Vagina (tissue), 2 donors: ENCODE data around the gene ST3GAL5. TPM values are rescaled to one million over a fixed set of nuclear protein-coding genes. Genes with fewer than 3 reads are reported as not detected.

Source experiments
- DNase-seq, 2 donors: peaks; one replicate each; pipeline ENCODE4 v3.0.0-alpha.2; 2017; ENCODE audit errors: extremely low spot score in 2 of 2
- H3K27ac ChIP-seq: fragments of 200-600 bp; sonication (generic); one replicate; pipeline ENCODE4 v1.5.1; 2019
- H3K27me3 ChIP-seq: fragments of 200-600 bp; sonication (generic); one replicate; pipeline ENCODE4 v1.5.1; 2019
- H3K36me3 ChIP-seq, 2 donors: fragments of 200-600 bp; sonication (generic); one replicate each; pipeline ENCODE4 v1.5.1; 2017 to 2019
- H3K4me1 ChIP-seq: fragments of 200-600 bp; sonication (generic); one replicate; pipeline ENCODE4 v1.5.1; 2019
- H3K4me3 ChIP-seq, 2 donors: fragments of 200-600 bp; sonication (generic); 1 replicate in 1 of 2; 2 replicates in 1 of 2; pipeline ENCODE4 v1.5.1; 2016 to 2019
- H3K9me3 ChIP-seq: fragments of 200-600 bp; sonication (generic); one replicate; pipeline ENCODE4 v1.5.1; 2019
- CTCF ChIP-seq, 3 experiments: fragments of 450-650 bp in 2 of 3; fragments of 200-600 bp in 1 of 3; sonication (generic) in 1 of 3; IDR thresholded peaks; one replicate each; pipeline ENCODE4 v1.5.1; 2017 to 2019; ENCODE audit warnings: antibody characterized with exemption in 3 of 3, mild to moderate bottlenecking in 2 of 3, moderate library complexity in 2 of 3
- POLR2A ChIP-seq, 2 donors: fragments of 450-650 bp; IDR thresholded peaks; one replicate each; pipeline ENCODE4 v1.6.1; 2017; ENCODE audit warnings: antibody characterized with exemption in 2 of 2, mild to moderate bottlenecking in 2 of 2, moderate library complexity in 2 of 2
- POLR2AphosphoS5 ChIP-seq, 2 donors: sonication (generic); formaldehyde crosslinking; IDR thresholded peaks; one replicate each; pipeline ENCODE4 v1.9.0; 2017; ENCODE audit warnings: antibody characterized with exemption in 2 of 2, mild to moderate bottlenecking in 2 of 2, low read depth in 1 of 2; ENCODE audit not compliant: insufficient read depth in 1 of 2
- intact Hi-C: fragments of 100-400 bp; cut with DNase I; formaldehyde crosslinking; loops from one replicate; pipeline ENCODE4 v1.15.1; 2023
- total RNA-seq: library from RNA; depleted of rRNA; stranded (reverse); fragments of >200 nt; gene quantifications from one replicate; pipeline ENCODE4 v1.2.3, GENCODE V29; 2016

ST3GAL5 gene
- total RNA-seq, 1 donor from 2014 or later: 16.2 TPM

- peaks cover 55% of the 10 kb centered on the region for H3K4me1 ChIP-seq
- no peak overlapping the region for H3K4me3 ChIP-seq
- H3K9me3 ChIP-seq: no peaks in the 10 kb centered on the region
- intact Hi-C loops: loop anchor here (5.0 kb wide), 2 partner anchors 38 to 53 kb away; partner anchors contain the start of gene ATOH8
- no peak for TF ChIP-seq CTCF (IDR thresholded peaks at IDR 0.05)
- TF ChIP-seq POLR2AphosphoS5 (IDR thresholded peaks at IDR 0.05; ENCODE audit: insufficient read depth in 1 of 2, low read depth in 1 of 2): no peak
- no peak for TF ChIP-seq POLR2A (IDR thresholded peaks at IDR 0.05)
- peaks cover 0 to 16% of the 10 kb centered on the region in 2 donors for H3K36me3 ChIP-seq
- no peak for DNase-seq
- H3K27me3 ChIP-seq: no peaks in the 10 kb centered on the region
- H3K27ac ChIP-seq: no peak overlapping the region
Observed at GRCh38 chr2:85790032-85790431, 98.8 kb downstream of the ST3GAL5 start.

GRCh38 chr2:85789271-85789670 is 99.5 kb downstream of the ST3GAL5 start:
- intact Hi-C loops: no loop called here
- Histone ChIP-seq H3K27ac (no peak overlapping the region), H3K4me1 (peaks cover 55% of the 10 kb centered on the region), H3K27me3 (no peaks in the 10 kb centered on the region), H3K4me3 (no peak overlapping the region), H3K9me3 (no peaks in the 10 kb centered on the region), H3K36me3 (peaks cover 0 to 16% of the 10 kb centered on the region in 2 donors)
- DNase-seq: no peak
- no peak for TF ChIP-seq POLR2A (IDR thresholded peaks at IDR 0.05)
- no peak for TF ChIP-seq CTCF (IDR thresholded peaks at IDR 0.05)
- no peak for TF ChIP-seq POLR2AphosphoS5 (IDR thresholded peaks at IDR 0.05; ENCODE audit: insufficient read depth in 1 of 2, low read depth in 1 of 2)

- Histone ChIP-seq H3K4me1 (peaks cover 49% of the 10 kb centered on the region), H3K4me3 (no peak overlapping the region), H3K9me3 (no peaks in the 10 kb centered on the region), H3K27ac (no peak overlapping the region), H3K27me3 (no peaks in the 10 kb centered on the region), H3K36me3 (peaks cover 0 to 16% of the 10 kb centered on the region in 2 donors)
- no peak for DNase-seq
- intact Hi-C loops: no loop called here
- no peak for TF ChIP-seq POLR2A (IDR thresholded peaks at IDR 0.05)
- TF ChIP-seq POLR2AphosphoS5 (IDR thresholded peaks at IDR 0.05; ENCODE audit: insufficient read depth in 1 of 2, low read depth in 1 of 2): no peak
- TF ChIP-seq CTCF (IDR thresholded peaks at IDR 0.05): no peak
Observed at GRCh38 chr2:85788603-85789002, 100.2 kb downstream of the ST3GAL5 start.

GRCh38 chr2:85787981-85788340 is 100.8 kb downstream of the ST3GAL5 start:
- H3K9me3 ChIP-seq: no peaks in the 10 kb centered on the region
- no peak overlapping the region for H3K27ac ChIP-seq
- TF ChIP-seq POLR2A (IDR thresholded peaks at IDR 0.05) (no peak), POLR2AphosphoS5 (IDR thresholded peaks at IDR 0.05; ENCODE audit: insufficient read depth in 1 of 2, low read depth in 1 of 2) (no peak), CTCF (IDR thresholded peaks at IDR 0.05) (no peak)
- peaks cover 46% of the 10 kb centered on the region for H3K4me1 ChIP-seq
- no peak for DNase-seq
- H3K4me3 ChIP-seq: no peak overlapping the region
- H3K36me3 ChIP-seq: peaks cover 0 to 16% of the 10 kb centered on the region in 2 donors
- no peaks in the 10 kb centered on the region for H3K27me3 ChIP-seq
- intact Hi-C loops: no loop called here

GRCh38 chr2:85787282-85787980 is 101.4 kb downstream of the ST3GAL5 start:
- TF ChIP-seq POLR2A (IDR thresholded peaks at IDR 0.05): no peak
- no peak for TF ChIP-seq POLR2AphosphoS5 (IDR thresholded peaks at IDR 0.05; ENCODE audit: insufficient read depth in 1 of 2, low read depth in 1 of 2)
- TF ChIP-seq CTCF (IDR thresholded peaks at IDR 0.05): no peak
- H3K27ac ChIP-seq: no peak overlapping the region
- intact Hi-C loops: no loop called here
- H3K4me1 ChIP-seq: peaks cover 41% of the 10 kb centered on the region
- DNase-seq: no peak
- H3K9me3 ChIP-seq: no peaks in the 10 kb centered on the region
- H3K36me3 ChIP-seq: peaks cover 0 to 16% of the 10 kb centered on the region in 2 donors
- no peaks in the 10 kb centered on the region for H3K27me3 ChIP-seq
- no peak overlapping the region for H3K4me3 ChIP-seq
